ENCODE results near the gene BAK1.
"Not testable (repeated sequence)": the region's sequence is repeated elsewhere in the genome, so short reads cannot be mapped to it uniquely, and the experiment has no call there.

Gene BAK1

GRCh38 chr6:33534702-33535101 lies 45.4 kb downstream of the BAK1 start:
- DNase-seq, result no peak
- TF ChIP-seq POLR2A (IDR thresholded peaks at IDR 0.05; ENCODE audit: low read length) (no peak), GATA1 (IDR thresholded peaks at IDR 0.05; ENCODE audit: low read depth, low read length) (no peak)

- not testable (repeated sequence) for DNase-seq
Observed at GRCh38 chr6:33533163-33533869, 46.8 kb downstream of the BAK1 start.

GRCh38 chr6:33532431-33532830 lies 47.6 kb downstream of the BAK1 start:
- not testable (repeated sequence) for DNase-seq

- DNase-seq, result not testable (repeated sequence)
Observed at GRCh38 chr6:33530617-33531016, 49.5 kb downstream of the BAK1 start.

Data from erythroblast (primary cell).